B cell (primary cell): ENCODE results near the gene GFRAL. TPM values are rescaled to one million over a fixed set of nuclear protein-coding genes. Genes with fewer than 3 reads are reported as not detected.
"Not testable (repeated sequence)": the region's sequence is repeated elsewhere in the genome, so short reads cannot be mapped to it uniquely, and the experiment has no call there.

Experiments
- ATAC-seq: fragments of 200-7000 bp; cut with Tn5 transposase; one replicate; pipeline ENCODE4 v1.10.0; 2021; ENCODE audit warnings: low read depth, mild to moderate bottlenecking, moderate number of reproducible peaks, moderate library complexity
- CTCF ChIA-PET: fragments of 350-600 bp; sonication (Branson Sonifier 250); formaldehyde crosslinking; loops from one replicate; lab custom pipeline; 2021; ENCODE audit warnings: antibody characterized with exemption, inconsistent platforms; lab: Charles Lee
- POLR2A ChIA-PET: fragments of 350-600 bp; sonication (Branson Sonifier 250); formaldehyde crosslinking; loops from one replicate; lab custom pipeline; 2021; ENCODE audit warnings: antibody characterized with exemption; lab: Charles Lee
- DNase-seq: peaks from one replicate; pipeline ENCODE4 v3.0.0; 2013
- H2AFZ ChIP-seq: 2 replicates; pipeline ENCODE4 v1.6.1; 2012; ENCODE audit warnings: mild to moderate bottlenecking, low read depth, low read length; ENCODE audit not compliant: insufficient read depth, poor library complexity, severe bottlenecking
- H3K27ac ChIP-seq, 2 donors: 1 replicate in 1 of 2; 2 replicates in 1 of 2; pipeline ENCODE4 v1.5.1; 2012 to 2013; ENCODE audit warnings: low read length in 2 of 2, mild to moderate bottlenecking in 2 of 2, moderate library complexity in 1 of 2
- H3K27me3 ChIP-seq, 4 experiments: fragments of 200-600 bp in 1 of 4; sonication (generic) in 1 of 4; replicated peaks in 1 of 4; 1 replicate in 2 of 4; 2 replicates in 2 of 4; pipeline versions ENCODE4 v1.6.1 to v1.7.0; 2013 to 2016; ENCODE audit warnings: low read length in 3 of 4, mild to moderate bottlenecking in 2 of 4, mixed read lengths in 1 of 4, moderate library complexity in 1 of 4; ENCODE audit not compliant: insufficient read depth in 4 of 4, control insufficient read depth in 3 of 4; ENCODE audit errors: control extremely low read depth in 1 of 4
- H3K36me3 ChIP-seq, 2 experiments: replicated peaks in 1 of 2; 1 replicate in 1 of 2; 2 replicates in 1 of 2; pipeline versions ENCODE4 v1.6.1 to v1.7.1; 2013; ENCODE audit warnings: low read length in 1 of 2; ENCODE audit not compliant: insufficient read depth in 2 of 2, control insufficient read depth in 1 of 2; ENCODE audit errors: control extremely low read depth in 1 of 2, extremely low read depth in 1 of 2
- H3K4me1 ChIP-seq, 2 donors: fragments of 200-600 bp in 1 of 2; sonication (generic) in 1 of 2; 1 replicate in 1 of 2; 2 replicates in 1 of 2; pipeline versions ENCODE4 v1.5.1 to v1.6.1; 2013 to 2017; ENCODE audit warnings: low read length in 2 of 2; ENCODE audit not compliant: control insufficient read depth in 2 of 2, insufficient read depth in 2 of 2
- H3K4me2 ChIP-seq: replicated peaks from 2 replicates; pipeline ENCODE3; 2012; ENCODE audit warnings: mild to moderate bottlenecking, low read depth, low read length; ENCODE audit not compliant: poor library complexity, severe bottlenecking
- H3K4me3 ChIP-seq, 5 experiments: fragments of 200-600 bp in 1 of 5; sonication (generic) in 1 of 5; 1 replicate in 3 of 5; 2 replicates in 2 of 5; pipeline versions ENCODE4 v1.5.1 to v1.7.0; 2011 to 2016; ENCODE audit warnings: low read length in 4 of 5, mild to moderate bottlenecking in 4 of 5, low read depth in 2 of 5, control low read depth in 1 of 5, moderate library complexity in 1 of 5; ENCODE audit not compliant: insufficient read depth in 1 of 5; ENCODE audit errors: control extremely low read depth in 1 of 5, extremely low read depth in 1 of 5
- H3K79me2 ChIP-seq: fragments of 200-600 bp; sonication (generic); one replicate; pipeline ENCODE4 v1.6.0; 2016; ENCODE audit warnings: low read length; ENCODE audit not compliant: control insufficient read depth, insufficient read depth
- H3K9ac ChIP-seq: fragments of 200-600 bp; sonication (generic); 2 replicates; pipeline ENCODE4 v1.6.1; 2017; ENCODE audit warnings: mild to moderate bottlenecking, low read length, moderate library complexity
- H3K9me3 ChIP-seq, 3 donors: one replicate each; pipeline versions ENCODE4 v1.6.1 to v1.7.1; 2013; ENCODE audit warnings: low read length in 2 of 3; ENCODE audit not compliant: control insufficient read depth in 2 of 3, insufficient read depth in 1 of 3; ENCODE audit errors: control extremely low read depth in 1 of 3
- H4K20me1 ChIP-seq: 2 replicates; pipeline ENCODE4 v1.6.0; 2012; ENCODE audit warnings: mild to moderate bottlenecking, low read length; ENCODE audit not compliant: insufficient read depth, control insufficient read depth, poor library complexity, severe bottlenecking
- H3K27ac Mint-ChIP-seq: one replicate; pipeline ENCODE4 v1.8.0; 2021; ENCODE audit warnings: mixed read lengths
- H3K27me3 Mint-ChIP-seq: one replicate; pipeline ENCODE4 v1.8.0; 2021; ENCODE audit warnings: mixed read lengths
- H3K4me1 Mint-ChIP-seq: one replicate; pipeline ENCODE4 v1.8.0; 2021; ENCODE audit warnings: mixed read lengths
- H3K4me3 Mint-ChIP-seq: one replicate; pipeline ENCODE4 v1.8.0; 2021; ENCODE audit warnings: mixed read lengths
- H3K9me3 Mint-ChIP-seq: one replicate; pipeline ENCODE4 v1.8.0; 2022; ENCODE audit warnings: mixed read lengths; ENCODE audit not compliant: insufficient read depth
- EZH2 ChIP-seq: IDR thresholded peaks from 2 replicates; pipeline ENCODE4 v1.6.1; 2012; ENCODE audit warnings: borderline replicate concordance, low read depth, mild to moderate bottlenecking, moderate library complexity, low read length; ENCODE audit not compliant: insufficient read depth, poor library complexity, severe bottlenecking
- WGBS: methylation state at CpG from one replicate; pipeline ENCODE4 v1.1.5; 2013; ENCODE audit warnings: missing lambda C conversion rate; ENCODE audit not compliant: insufficient coverage; 5-methylcytosine and 5-hydroxymethylcytosine counted together
- intact Hi-C: fragments of 100-400 bp; cut with micrococcal nuclease; formaldehyde crosslinking; loops from one replicate; pipeline ENCODE4 v1.10.0; 2022
- polyA plus RNA-seq: library from polyadenylated mRNA; depleted of rRNA; stranded (reverse); fragments of >200 nt; gene quantifications from 2 replicates; pipeline ENCODE4 v1.2.3, GENCODE V29; 2012
- total RNA-seq, 2 donors: library from RNA; stranded (reverse); fragments of 120-200 nt in 1 of 2; gene quantifications; 1 replicate in 1 of 2; 2 replicates in 1 of 2; pipeline versions ENCODE4 v1.2.3 to v1.2.4, GENCODE V29; 2013 to 2022
- TF ChIP-seq, protein P1 (sequence below): fragments of 200-600 bp; IDR thresholded peaks from one replicate; pipeline ENCODE4 v1.8.0; 2022; ENCODE audit warnings: antibody characterized with exemption, mild to moderate bottlenecking

The GFRAL gene
- total and polyA plus RNA-seq, 2 donors (not counting 1 experiment from before 2014, with no cell fraction given): not detected

DNA sequence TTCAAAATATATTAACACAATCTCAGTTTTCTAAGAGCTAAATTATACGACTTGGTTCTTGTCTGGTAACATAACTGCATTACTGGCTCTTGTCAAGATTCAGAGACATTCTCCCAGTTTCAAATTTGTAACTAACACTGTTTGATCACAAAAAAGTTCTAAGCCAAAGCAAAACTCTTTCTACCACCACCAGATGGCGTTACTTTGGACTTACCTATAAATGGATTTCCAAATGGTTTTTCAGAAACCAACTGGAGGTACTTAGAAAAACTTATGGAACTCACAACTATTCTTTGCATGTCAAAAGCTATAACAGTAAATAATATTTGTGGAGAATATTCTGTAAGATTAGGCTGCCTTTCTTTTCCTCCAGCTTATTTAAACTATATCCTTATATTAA lies 34.2 kb upstream of the GFRAL start:
- Mint-ChIP-seq H3K27ac (no peak overlapping the region), H3K4me1 (no peaks in the 10 kb centered on the region), H3K9me3 (peaks cover 2% of the 10 kb centered on the region), H3K27me3 (no peaks in the 10 kb centered on the region), H3K4me3 (no peak overlapping the region)
- H3K9me3 ChIP-seq: peaks cover 0 to 4% (median 0%) of the 10 kb centered on the region in 3 donors
- H3K27me3 ChIP-seq: no peaks in the 10 kb centered on the region
- ChIA-PET POLR2A (no interaction called here), CTCF (no interaction called here)
- DNase-seq: no peak
- no peaks in the 10 kb centered on the region for H3K36me3 ChIP-seq
- TF ChIP-seq EZH2: no peak
- TF ChIP-seq, protein P1, sequence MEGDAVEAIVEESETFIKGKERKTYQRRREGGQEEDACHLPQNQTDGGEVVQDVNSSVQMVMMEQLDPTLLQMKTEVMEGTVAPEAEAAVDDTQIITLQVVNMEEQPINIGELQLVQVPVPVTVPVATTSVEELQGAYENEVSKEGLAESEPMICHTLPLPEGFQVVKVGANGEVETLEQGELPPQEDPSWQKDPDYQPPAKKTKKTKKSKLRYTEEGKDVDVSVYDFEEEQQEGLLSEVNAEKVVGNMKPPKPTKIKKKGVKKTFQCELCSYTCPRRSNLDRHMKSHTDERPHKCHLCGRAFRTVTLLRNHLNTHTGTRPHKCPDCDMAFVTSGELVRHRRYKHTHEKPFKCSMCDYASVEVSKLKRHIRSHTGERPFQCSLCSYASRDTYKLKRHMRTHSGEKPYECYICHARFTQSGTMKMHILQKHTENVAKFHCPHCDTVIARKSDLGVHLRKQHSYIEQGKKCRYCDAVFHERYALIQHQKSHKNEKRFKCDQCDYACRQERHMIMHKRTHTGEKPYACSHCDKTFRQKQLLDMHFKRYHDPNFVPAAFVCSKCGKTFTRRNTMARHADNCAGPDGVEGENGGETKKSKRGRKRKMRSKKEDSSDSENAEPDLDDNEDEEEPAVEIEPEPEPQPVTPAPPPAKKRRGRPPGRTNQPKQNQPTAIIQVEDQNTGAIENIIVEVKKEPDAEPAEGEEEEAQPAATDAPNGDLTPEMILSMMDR: no peak
- ATAC-seq: no peak
- no peaks in the 10 kb centered on the region for H4K20me1 ChIP-seq
- no peak overlapping the region for H3K27ac ChIP-seq
- H3K4me1 ChIP-seq: no peaks in the 10 kb centered on the region
- no peak overlapping the region for H2AFZ ChIP-seq
- H3K4me2 ChIP-seq: no peak overlapping the region
- H3K9ac ChIP-seq: no peak overlapping the region
- no peak overlapping the region for H3K4me3 ChIP-seq
- H3K79me2 ChIP-seq: no peaks in the 10 kb centered on the region
- WGBS: 61% methylated on average over 2 of the region's 2 CpGs
- intact Hi-C loops: no loop called here

DNA sequence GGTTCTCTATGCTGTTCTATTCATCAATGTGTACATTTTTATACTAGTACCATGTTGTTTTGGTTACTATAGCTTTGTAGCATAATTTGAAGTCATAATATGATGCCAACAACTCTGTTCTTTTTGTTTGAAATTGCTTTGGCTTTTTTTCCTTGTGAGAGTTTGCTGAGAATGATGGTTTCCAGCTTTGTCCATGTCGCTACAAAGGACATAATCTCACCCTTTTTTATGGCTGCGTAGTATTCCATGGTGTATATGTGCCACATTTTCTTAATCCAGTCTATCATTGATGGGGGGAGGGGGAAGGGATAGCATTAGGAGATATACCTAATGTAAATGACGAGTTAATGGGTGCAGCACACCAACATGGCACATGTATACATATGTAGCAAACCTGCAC lies 30.1 kb upstream of the GFRAL start:
- H3K27me3 Mint-ChIP-seq, POLR2A ChIA-PET, ATAC-seq, H3K4me1 Mint-ChIP-seq, H2AFZ ChIP-seq, H3K4me2 ChIP-seq, H3K4me3 ChIP-seq, intact Hi-C loops, H3K79me2 ChIP-seq, H4K20me1 ChIP-seq, H3K4me1 ChIP-seq, H3K9me3 ChIP-seq, H3K9me3 Mint-ChIP-seq, H3K9ac ChIP-seq, H3K27ac Mint-ChIP-seq, H3K36me3 ChIP-seq, H3K27me3 ChIP-seq, CTCF ChIA-PET, H3K4me3 Mint-ChIP-seq, H3K27ac ChIP-seq, DNase-seq: not testable (repeated sequence)
- no CpG with 5 or more reads among the region's 3 CpGs for WGBS
